Activated naive CD4-positive, alpha-beta T cell treated with Interleukin-2 at 50 U/mL for 16 hours (primary cell): ENCODE measurements around the gene HS6ST1.
"Not testable (repeated sequence)": the region's sequence is repeated elsewhere in the genome, so short reads cannot be mapped to it uniquely, and the experiment has no call there.

Source experiments
- DNase-seq: peaks from one replicate; pipeline ENCODE4 v3.0.0-alpha.2; 2020

Gene HS6ST1

DNA sequence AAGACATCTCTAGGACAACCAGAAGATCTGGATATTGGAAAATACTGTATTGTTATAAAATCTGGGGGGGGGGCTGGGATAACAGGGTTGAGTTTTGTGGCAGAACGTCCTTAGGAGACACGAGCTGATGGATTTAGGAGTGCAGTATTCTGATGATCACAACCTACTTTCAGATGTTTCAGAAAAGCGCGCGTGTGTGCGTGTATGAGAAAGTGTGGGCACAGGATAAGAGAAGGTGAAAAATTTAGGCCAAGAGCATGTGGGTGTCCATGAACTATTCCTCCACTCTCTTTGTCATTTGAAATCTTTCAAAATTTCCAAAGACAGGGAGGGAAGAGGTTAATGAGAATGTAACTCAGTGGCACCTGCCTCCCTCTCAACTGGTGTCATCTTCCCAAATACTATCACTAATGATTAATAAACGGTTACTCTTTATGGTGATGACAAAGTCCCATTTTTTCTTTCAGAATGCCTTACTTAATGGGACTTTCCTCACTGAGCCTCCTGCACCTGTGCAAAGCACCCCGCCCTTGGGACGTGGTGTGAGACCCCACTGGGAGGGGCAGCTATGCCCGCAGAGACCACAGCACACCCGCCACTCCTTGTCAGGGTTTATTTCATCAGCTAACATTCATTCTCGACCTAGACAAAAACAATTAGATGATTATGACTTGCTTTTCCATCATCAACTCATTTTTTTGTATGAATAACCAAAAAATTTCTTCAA is 53.6 kb downstream of the HS6ST1 start:
- DNase-seq = no peak

DNA sequence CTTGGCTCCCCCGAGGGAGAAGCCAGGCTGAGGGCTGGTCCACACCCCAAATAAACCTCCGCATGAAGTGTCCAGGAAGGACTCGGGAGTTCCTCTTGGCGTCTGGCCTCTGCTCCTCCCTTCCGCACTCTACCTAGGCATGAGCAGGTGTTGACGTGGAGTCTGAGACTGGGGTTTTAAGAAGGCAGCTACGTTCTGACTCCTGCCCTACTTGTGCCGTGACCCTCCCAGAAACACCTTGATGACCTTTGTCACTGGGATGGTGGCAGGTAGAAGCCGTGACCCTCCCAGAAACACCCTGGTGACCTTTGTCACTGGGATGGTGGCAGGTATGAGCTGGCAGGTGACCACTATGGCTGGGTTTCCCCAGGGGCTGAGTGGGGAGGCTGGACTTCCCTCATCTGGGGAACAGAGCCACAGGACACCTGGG is 54.8 kb downstream of the HS6ST1 start:
- no peak for DNase-seq

DNA sequence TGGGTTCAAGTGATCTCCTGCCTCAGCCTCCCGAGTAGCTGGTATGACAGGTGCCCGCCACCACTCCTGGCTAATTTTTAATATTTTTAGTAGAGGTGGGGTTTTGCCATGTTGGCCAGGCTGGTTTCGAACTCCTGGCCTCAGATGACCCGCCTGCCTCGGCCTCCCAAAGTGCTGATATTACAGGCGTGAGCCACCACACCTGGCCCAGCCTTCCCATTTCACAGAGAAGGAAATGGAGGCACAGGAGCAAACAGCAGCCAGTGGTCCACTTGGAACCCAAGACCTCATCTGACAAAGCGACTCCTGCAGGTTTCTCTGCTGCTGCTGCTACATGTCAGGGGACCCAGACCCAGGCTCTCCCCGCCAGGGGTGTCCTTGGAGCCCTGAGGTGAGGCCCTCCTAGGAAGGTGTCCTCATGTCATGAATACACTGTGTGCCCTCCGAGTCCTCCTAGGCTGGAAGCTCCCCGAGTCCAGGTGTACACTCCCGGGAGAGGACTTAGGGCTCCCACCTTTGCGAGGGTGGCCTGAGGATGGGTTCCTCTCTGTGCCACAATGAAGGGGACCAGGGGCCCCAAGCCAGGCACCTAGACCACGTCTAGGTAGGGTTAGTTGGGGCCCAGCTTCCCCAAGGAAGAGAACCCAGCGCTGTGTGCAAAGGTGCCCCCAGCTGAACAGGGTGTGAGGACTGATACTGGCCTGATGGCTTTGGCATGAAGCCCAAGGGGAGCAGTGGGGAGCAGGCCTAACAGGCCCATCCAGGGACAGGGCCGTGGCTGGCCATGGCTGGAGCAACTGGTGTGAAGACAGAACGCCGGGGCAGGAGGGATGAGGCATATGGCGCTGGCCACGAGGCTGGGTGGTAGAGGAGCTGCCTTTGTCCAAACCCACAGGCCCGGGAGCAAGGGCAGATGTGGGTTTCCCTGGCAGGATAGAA is 56.1 kb downstream of the HS6ST1 start:
- no peak for DNase-seq

DNA sequence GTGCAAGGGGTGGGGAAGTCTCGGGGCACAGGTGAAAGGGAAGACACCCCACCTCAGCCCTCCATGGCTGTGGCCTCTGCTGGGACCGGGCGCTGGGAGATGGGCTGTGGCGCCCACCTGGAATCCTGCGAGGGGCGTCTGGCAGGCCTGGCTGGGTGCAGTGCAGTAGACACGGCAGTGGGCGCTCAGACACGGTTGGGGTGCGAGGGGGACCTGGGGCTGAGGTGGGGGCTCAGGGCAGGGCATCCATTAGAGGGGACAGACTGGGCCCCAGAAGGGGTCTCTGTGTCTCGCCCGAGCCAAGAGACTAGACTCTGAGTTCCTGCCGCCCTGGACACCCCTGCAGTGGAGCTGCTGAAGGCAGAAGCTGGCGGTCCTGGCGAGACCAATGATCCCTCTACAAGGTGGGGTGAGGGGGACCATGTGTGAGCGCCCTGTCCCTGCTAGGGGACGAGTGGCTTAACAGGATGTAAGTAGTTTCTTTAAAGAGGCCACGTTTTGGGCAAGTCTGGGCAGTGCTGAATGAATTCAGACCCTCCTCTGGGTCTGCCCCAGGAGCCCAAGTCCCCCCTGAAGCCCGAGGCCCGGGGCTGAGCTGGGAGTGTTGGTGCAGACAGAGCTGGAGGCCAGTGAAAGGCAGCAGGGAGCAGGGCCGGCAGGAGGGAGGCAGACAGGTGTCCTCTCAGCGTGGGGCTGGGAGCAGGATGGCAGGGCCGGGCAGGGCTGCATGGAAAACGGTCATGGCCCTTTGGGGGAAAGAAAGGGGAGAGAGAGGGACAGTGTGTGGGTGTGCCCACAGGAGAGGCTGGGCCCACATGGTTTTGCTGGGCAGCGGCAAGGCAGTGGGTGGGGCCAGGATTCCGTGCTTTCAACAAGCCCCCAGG is 57.2 kb downstream of the HS6ST1 start:
- no peak for DNase-seq

DNA sequence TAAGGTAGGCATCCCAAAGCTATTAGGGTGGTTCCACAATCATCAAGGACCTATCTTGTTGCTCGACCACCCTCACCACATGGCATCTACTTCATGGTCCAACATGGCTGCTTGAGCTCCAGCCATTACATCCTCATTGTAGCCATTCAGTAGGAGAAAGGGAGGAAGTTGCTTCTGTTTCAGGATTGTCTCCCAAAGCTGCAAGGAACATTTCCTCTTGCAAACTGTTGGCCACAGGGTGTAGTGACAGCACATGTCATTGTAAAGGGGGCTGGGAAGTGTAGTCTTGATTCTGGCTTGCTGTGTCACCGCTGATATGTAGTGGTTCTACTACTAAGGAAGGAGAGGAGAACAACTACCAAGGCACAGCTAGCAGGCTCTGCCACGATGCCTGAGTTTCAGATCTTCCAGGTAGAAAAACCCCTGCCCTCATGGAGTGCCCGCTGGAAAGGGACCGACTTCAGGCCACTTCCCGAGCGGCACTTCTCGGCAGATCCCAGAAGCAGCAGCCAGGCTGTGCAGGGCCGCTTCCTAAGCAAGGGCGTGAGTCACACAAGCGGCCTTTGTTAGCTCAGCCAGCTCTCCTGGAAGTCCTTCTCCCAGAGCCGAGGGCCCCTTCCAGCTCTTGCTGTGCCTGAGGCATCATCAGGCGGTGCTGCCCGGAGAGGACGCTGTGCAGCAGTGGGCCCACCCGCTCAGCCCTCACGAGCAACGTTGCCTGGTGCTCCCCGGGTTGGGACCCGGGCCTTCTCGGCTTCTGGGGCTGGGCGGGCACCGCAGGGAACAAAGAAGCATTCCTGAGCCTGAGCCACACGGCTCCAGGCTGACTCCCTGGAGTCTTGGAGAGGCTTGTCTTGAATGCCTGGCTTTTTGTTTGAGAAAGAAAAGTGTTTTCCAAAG is 58.2 kb downstream of the HS6ST1 start:
- DNase-seq = no peak

DNA sequence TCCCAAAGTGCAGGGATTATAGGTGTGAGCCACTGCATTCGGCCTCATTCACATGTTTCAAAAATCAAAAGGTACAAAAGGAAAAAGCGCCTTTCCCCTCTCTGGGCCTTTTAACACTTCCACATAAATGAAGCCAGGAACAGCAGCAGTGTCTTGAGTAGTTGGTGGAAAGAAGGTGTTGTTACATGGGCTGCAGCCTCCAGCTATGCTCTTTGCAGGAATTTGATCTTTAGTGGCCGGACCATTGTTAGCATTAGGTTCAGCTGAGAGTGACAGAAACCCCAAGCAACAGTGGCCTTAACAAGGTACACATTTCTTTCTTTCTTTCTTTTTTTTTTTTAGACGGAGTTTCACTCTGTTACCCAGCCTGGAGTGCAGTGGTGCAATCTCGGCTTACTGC is 59.1 kb downstream of the HS6ST1 start:
- no peak for DNase-seq

DNA sequence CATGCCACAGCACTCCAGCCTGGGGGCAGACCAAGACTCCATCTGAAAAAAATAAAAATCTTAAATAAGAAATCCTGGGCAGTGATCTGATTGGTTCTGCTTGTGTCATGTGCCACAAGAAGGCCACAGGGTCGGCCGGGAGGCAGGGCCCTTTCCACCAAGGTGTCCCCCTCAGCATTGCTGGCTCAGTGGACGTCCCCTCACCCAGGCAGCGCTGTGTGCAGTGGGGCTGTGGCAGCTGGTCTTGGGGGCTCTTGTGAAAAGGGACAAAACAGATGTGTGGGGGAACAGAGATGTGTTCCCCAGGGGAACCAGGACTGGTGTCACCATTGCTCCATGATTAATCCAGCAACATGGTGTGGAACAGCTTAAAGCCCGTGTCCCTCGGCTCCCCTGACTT is 60.5 kb downstream of the HS6ST1 start:
- DNase-seq = no peak

DNA sequence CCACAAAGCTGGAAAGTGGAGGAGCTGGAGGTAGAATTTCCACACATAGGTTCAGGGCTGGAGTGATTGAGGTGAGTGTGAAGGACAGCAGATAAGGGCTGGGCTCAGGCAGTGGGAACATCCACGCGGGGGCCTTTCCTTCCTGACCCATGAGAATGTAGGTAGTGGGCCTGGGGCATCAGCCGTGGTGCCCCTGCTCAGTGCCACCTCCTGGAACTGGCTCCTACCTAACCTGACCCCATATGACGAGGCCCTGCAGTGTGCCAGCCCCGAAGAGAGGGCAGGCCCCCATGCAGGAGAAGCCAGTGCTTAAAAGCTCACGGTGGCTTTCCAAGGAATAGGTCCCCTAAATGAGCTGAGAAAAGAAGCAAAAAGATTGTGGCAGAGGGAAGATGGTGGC is 66.2 kb downstream of the HS6ST1 start:
- no peak for DNase-seq

DNA sequence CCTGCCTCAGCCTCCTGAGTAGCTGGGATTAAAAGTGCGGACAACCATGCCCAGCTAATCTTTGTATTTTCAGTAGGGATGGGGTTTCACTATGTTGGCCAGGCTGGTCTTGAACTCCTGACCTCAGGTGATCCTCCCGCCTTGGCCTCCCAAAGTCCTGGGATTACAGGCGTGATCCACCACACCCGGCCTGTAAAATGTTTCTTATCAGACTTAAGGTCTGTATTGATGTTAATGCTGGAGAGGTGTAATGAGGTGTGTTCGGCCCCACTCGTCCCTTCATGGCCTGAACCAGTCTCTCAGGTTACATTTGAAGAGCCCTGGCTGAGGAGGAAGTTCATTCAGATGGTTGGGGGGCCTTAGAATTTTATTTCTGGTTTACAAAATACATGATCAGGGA is 66.6 kb downstream of the HS6ST1 start:
- DNase-seq = not testable (repeated sequence)

DNA sequence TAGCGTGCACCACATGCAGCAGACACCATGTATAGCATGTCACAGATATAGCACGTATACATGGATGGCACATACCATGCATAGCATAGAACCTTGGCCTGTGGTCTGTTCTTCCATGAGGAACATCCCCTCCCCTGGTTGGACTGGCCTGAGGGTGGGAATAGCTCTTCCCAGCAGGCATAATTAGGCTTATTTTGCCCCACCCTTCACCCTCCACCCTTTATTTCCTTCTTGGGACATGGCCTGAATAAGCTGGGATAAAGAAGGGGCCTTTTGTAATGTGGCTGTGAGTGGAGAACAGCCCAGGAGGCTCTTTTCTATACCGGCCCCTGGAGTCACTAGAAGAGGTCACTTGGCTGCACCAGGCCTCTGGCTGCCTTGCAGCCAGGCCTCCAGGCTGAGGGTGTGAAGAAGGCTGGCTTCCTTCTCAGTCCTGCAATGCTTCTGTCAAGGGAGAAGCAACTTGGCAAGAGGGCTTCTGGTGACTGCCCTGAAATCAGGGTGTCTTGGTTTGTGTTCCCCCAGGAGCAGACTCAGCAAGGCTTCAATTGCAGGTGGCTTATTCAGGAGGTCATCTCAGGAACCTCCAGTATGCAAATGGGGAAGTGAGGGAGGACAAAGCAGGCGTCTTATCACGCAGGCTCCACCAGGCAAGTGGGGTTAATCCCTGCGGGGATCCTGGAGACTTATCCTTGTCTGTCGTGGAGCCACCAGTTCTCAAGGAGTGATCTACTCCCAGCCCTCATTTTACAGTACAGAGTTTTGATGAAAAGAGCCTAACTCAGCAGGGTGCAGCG is 68.2 kb downstream of the HS6ST1 start:
- no peak for DNase-seq

DNA sequence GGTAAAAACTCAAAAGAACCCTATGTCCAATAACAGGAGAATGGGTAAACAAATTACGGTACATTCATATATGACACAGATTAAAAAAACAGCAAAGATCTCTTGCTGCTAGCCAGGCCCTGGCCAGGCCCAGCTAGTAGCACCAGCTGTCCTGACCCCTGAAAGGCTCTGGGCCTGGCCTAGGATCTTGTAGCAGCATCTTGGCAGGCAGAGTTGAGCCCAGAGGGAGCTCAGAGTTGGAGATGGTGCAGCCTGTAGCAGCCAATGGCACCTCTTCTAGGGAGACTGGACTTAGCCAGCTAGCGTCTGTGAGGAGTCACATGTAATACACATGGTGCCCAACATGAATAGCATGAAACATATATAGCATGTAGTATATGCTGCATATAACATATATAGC is 69.1 kb downstream of the HS6ST1 start:
- DNase-seq = no peak

DNA sequence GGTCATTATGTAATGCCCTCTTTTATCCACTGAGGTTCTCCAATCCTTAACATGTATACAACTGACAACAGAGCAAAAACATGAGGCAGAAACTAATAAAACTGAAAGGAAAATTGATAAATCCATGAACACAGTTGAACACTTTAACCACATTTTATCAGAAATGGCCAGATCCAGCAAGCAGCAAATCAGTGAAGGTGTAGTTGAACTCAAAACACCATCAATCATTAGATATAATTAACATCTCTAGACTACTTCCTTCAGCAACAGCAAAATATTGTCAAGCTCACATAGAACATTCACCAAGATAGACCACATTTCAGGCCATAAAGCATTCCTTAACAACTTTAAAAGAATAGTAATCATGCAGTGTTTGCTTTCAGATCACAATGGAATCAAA is 72.9 kb downstream of the HS6ST1 start:
- no peak for DNase-seq

DNA sequence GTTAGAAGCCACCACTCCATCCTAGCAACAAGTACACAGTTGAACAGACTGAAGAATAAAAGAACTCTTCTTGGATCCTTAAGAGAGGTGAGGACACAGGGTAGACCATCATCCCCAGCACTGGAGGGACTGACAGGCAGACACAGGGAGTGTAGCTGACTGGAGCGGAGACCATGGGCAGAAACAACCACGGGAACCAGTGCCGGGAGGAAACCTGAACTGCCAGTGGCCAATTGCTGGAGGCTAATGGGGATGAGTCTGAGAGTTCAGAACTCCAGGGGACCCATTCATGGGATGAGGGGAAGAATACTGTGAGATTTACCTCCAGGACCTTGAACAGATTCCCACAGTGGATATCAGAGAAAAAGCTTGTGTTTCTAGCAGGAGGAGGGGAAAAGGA is 76.8 kb downstream of the HS6ST1 start:
- no peak for DNase-seq

DNA sequence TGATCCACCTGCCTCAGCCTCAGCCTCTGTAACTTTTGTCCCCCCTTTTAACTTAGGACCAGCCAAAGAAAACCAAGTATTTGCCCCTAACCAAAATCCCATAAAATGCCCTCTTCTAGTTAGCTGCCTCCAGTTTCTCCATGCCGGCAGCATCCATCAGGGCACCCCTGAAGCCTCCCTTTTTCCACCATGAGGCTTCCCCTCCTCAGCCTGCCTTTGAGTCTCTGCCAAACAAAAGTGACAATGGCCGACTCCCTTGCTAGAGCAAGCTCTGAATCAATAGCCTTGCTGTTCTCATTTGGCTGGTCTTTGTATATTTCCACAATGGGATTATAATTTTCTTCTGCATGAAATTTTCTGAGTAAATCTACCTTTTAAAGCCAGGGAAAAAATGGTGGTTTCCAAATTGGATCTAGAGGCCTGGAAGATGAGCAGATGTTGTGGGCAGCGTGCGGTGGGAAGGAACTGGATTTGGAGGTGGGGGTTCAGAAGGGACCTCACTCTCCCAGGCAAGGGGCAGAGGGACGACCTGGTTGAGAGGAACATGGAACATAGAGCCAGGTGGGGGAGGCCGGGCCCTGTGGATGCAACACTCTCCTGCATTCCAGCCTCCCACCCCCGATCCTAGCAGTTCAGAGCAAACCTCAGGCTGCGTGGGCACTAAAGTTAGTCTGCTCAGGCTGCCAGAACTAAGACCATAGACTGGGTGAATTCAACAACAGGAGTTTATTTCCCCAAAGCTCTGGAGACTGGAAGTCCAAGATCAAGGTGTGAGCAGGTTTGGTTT is 80.6 kb downstream of the HS6ST1 start:
- DNase-seq = no peak

DNA sequence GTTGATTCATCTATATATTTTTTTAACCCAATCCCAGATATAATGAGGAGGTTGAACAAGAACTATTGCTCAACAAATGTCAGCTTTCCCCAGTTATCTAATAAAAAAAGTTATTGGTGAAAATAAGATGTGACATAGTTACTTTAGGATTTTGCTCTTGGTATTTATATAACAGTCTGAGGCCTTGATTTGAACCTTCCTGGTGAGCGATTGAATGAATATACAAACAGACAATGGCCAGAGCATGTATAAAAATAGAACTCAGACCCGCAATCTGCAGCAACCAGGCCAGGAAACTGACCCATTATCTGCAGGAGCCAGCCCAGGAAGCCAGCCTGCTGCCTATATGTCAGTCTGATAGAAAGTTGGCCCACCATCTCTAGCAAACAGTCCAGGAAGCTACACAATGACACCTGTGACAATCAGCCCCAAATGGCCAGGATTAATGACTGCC is 81.6 kb downstream of the HS6ST1 start:
- DNase-seq = no peak

DNA sequence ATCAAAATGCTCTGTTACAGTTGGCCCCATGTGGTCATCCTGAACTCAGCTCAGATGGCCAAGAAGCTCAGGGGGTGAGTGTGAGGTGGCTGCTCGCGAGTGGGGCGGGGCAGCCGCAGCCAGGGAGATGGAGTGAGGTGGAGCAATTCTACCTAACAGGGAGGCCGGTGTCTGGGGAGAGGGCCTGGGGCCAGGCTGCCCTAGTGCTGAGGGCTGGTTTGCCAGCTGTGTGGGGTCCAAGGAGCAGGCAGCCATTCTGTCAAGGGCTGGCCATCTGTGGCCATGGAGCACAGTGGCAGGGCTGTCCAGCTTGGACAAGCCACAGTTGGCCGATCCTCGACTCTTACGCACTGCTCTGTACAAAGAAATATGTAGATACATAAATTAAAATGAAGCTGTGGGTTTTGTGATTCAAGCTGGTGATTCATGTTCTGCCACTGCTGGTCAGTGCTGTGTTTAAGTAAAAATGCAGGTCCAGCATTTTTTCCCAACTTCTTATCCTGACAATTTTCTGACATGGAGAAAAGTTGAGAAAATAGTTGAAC is 82.1 kb downstream of the HS6ST1 start:
- DNase-seq = no peak

DNA sequence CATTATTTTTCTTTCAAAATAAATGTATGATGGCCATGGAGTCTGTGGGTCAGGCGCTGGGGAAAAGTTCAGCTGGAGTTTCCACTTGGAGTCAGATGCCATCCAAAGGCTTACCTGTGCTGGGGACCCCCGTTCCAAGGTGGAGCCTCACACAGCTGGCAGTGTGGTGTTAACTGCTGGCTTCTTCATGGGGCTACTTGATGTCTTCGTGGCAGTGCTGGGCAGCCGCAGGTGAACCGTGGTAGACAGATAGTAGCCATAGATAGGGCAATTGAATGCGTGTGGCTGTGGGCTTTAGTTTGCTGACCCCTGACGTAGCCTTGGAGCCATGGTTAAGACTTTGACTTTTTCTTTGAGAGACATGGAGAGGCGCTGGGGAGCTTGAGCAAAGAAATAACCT is 83.1 kb downstream of the HS6ST1 start:
- no peak for DNase-seq

DNA sequence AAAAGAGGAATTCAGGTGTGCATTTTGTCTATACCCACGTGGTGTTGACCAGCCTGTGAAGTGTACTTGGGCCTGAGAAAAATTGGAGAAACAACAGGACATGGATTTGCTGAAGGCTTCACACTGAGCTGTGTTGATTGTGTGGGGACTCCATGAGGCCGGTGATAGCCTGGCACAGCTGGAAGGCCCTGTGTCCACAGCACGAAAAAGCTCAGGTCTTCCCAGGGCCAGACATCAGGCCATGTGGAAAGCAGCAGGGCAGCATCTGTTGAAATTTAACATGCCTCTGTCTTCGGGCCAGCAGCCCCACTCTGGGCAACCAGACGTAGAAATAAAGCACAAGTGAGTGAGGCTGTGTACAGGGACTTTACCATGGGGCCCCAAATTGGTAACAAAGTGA is 84.1 kb downstream of the HS6ST1 start:
- DNase-seq = no peak

DNA sequence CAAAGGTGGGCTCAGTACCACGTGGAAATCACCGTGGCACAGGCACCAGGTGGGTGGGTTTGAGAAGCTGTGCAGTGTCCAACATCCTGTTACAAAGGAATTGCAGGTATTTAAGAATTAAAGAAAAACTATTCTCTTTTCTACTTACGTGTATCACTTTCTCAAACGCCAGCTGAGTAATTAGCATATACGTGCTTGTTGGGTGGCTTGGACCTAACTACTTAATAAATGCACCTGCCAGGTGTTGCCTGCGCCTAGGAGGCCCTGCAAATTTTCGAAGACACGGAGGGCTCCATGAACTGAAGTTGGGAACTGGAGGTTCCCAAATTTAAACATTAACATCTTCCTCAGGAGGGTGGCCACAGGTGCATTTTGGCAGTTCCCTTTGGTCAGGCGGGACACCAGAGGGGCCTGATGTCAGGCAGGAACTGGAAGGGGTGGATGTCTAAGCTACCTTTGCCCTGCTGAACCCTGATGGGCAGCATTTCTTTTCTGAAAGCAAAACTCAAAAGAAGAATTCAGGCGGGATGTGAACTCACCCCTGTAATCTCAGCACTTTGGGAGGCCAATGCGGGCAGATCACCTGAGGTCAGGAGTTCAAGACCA is 84.8 kb downstream of the HS6ST1 start:
- no peak for DNase-seq
